GM13976 (cell line): ENCODE data around the gene SMO.

Experiments used
- DNase-seq: peaks from one replicate; pipeline ENCODE4 v3.0.0; 2012; ENCODE audit warnings: low spot score
- in situ Hi-C: fragments of 300-500 bp; cut with MboI; formaldehyde crosslinking; loops from one replicate; pipeline ENCODE4 v1.12.0; 2022; ENCODE audit warnings: low sequenced_read_pairs, mixed read lengths, inconsistent platforms; ENCODE audit not compliant: unreplicated experiment
- TF ChIP-seq, protein P1 (sequence below): IDR thresholded peaks from 2 replicates; pipeline ENCODE4 v1.5.1; 2012; ENCODE audit warnings: borderline replicate concordance, mild to moderate bottlenecking; ENCODE audit not compliant: insufficient read depth; ENCODE audit errors: extremely low read depth, missing control alignments, control extremely low read depth

Gene SMO

DNA sequence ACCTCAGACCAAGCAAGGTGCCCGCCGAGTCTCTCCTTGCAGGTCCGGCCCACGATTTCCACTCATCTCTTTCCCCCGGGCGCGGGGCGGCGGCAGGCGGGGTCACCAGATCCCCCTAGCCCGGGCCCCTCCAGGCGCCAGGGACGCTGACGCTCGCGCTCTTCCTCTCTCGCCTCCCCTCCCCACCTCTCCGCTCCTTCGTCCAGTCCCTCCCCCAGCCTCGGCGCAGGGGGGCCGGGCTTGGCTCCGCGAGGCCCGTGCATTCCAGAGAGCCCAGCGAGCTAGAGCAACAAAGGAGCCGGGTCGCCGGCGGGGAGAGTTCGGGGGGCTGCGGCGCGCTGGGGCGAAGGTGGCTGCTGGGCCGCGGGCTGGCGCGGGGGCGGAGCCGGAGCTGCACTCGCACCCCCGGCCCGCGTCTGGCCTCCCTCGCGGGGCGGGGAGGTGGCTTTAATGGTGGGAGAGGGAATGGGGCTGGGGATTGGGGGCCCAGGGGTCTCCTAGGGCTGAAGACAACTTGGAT, at the start of gene SMO:
SMO (plus strand) TSS at position 262 of the 520 bp plus-strand sequence. CDS start 519 bp downstream, outside the sequence.
- peak; percentile 79 for DNase-seq
- TF ChIP-seq, protein P1, sequence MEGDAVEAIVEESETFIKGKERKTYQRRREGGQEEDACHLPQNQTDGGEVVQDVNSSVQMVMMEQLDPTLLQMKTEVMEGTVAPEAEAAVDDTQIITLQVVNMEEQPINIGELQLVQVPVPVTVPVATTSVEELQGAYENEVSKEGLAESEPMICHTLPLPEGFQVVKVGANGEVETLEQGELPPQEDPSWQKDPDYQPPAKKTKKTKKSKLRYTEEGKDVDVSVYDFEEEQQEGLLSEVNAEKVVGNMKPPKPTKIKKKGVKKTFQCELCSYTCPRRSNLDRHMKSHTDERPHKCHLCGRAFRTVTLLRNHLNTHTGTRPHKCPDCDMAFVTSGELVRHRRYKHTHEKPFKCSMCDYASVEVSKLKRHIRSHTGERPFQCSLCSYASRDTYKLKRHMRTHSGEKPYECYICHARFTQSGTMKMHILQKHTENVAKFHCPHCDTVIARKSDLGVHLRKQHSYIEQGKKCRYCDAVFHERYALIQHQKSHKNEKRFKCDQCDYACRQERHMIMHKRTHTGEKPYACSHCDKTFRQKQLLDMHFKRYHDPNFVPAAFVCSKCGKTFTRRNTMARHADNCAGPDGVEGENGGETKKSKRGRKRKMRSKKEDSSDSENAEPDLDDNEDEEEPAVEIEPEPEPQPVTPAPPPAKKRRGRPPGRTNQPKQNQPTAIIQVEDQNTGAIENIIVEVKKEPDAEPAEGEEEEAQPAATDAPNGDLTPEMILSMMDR = no peak

DNA sequence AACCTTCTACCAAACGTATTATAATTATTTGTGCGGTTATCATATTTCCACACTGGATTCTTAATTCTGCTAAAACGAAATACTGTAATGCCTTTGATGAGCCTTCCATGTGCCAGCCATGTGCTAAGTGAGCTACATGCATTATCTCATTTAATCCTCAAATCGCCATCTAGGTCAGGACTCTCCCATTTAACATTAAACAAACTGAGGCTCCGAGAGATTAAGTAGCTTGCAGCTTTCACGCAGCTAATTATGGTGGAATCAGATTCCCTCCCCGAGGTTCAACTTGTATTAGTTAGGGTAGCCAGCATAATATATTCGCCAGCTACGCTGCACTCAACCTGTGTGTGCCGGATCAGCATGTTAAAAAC, 44.7 kb upstream of the SMO start:
- in situ Hi-C loops = no loop called here
- DNase-seq = no peak
- TF ChIP-seq, protein P1 = no peak

More for the DNA sequence above, at the start of gene SMO:
- in situ Hi-C loops = no loop called here

DNA sequence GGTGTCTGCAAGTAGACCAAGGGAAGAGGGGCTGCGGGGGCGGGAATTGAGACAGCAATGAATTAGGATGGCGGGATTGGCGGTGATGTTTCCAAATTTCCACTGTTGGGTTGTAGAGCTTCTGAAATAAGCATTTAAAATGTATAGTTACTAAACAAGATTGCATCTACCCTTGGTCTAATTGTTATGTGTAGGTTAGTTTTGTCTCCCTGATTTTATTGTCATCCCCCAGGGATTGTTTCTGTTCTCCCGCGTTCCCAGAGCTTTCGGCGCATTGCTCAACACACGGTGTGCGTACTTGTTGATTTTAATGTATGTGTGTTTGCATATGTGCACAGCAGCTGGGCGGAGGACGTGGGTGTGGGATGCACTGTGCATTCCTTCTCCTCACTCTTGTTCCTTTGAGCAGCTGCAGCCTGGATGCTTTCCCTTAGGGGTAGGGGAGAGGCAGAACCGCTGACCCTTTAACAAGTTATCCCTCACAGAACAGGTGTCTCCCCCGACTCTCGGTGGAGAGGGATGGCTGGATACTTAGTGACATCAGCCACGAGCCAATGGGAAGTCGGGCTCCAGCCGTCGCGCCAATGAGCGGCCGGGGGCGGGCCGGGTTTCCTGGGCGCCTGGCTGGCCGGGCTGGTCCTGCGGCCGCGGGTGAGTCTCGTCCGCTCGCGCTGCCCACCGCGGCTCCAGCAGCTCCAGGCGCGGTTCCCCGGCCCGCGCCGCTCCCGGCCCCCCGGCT, 44.2 kb upstream of the SMO start, which contains the start of gene TSPAN33:
TSPAN33 (plus strand) TSS at position 613 of the 739 bp plus-strand sequence. CDS start 274 bp downstream, outside the sequence.
- in situ Hi-C loops = no loop called here
- DNase-seq = peak; percentile 91
- TF ChIP-seq, protein P1 = no peak

DNA sequence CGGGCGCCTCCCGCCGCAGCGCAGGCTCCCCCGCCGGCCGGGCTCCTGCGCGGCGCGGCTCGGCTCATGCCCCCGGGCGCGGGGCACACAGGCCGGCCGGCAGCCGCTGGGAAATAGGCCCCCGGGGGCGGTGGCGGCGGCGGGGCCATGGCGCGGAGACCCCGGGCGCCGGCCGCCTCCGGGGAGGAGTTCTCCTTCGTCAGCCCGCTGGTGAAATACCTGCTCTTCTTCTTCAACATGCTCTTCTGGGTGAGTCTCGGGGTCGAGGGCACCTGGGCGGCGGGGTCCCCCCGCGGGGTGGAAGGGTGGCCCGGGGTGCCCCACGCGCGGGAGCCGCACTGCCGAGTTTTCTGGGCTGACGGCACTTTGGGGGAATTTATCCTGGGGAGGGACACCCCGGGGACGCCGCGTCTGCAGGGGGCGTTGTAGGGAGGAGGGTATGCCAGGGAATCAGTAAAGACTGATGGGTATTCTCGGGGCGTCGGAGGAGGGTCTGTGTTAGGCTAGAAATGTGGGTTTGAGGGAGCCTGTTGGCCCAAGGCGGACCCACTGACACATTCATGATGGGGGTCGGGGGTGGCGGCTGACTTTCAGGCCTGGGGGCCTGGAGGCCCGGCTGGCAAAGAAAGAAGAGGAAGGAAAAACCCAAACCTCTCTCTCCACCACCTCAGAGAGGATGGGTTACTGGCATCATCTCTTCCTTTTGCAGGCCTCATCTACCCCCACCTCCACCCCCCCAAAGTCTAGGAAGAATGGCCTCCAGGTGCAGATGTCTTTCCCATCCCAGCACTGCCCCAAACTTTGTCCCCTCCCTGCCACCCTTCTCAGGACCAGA, 43.4 kb upstream of the SMO start:
- TF ChIP-seq, protein P1 = peak; percentile 63
- in situ Hi-C loops = no loop called here
- peak; percentile 52 for DNase-seq

DNA sequence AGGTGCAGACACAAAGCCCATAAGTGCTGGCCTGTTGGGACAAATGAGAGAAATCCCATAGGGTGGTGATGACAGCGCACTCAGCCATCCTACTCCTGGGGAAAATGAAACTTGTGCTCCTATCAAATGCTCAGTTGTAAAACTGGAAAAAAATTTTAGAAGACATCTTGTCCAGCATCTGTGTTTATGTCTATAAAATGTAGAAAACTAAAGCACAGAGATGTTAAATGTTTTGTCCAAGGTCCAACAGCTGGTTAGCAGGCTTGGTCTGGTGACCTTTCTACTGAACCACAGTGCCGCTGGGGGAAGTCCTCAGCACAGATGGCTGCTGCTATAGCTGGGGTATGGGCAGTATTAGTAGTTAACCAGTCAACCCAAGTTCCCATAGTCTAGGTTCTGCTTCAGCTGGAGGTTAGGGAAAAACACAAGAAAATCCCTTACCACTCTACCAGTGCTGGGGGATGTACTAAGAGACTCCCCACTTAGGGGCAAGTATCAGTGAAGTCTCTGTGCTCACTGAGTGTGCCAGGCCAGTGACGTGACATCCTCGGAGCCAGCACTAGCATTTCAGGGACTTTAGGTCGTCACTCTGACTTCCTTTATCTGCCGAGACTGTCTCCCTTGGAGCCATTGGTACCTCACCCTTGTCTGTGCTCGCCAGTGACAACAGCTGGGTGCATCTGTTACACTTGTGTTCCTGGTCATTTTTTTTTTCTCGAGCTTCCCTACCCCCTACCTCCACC, 42.0 kb upstream of the SMO start:
- in situ Hi-C loops = no loop called here
- TF ChIP-seq, protein P1 = no peak
- DNase-seq = peak; percentile 73

DNA sequence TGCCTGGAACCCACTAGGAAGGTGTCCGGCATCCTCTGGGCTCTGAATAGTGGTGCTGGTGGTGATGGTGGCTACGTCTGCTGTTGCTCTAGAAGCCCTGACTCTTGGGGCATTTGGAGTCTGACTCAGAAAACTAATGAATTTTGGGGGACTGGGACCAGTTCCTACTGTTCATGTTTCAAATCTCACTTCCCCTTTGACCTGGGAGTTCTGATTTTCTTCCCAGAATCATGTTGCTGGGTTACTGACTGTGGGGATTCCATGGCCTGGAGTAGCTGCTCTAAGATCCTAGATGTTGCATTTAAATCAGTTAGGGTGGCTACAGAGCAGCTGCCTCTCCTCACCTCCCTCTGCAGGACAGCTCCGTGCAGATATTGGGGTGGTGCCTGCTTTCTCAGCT, 40.7 kb upstream of the SMO start:
- TF ChIP-seq, protein P1 = no peak
- in situ Hi-C loops = no loop called here
- DNase-seq = no peak
